ENCODE results near the gene DIO3. TPM values are rescaled to one million over a fixed set of nuclear protein-coding genes. Genes with fewer than 3 reads are reported as not detected.

Gene DIO3
- total RNA-seq, 2 experiments from 2014 or later = not detected

DNA sequence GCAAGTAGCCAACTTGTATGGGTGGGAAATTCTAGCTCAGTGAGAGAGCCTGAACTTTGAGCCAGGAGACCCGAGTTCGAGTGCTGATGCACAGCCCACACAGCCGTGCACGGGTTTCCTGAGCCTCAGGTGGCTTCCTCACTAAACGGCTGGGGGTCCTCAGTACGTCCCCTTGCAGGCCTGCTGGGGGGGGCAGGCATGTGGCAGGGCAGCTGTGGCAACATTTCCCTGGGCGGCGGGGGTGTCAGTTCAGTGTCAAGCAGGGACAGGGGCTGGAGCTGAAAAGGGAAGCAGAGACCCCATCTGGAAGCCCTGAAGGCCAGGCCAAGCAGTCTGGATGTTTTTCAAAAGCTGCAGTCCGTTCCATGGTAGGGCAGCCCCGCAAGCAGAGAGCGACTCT is 14.6 kb upstream of the DIO3 start:
- POLR2A ChIA-PET = no interaction called here

DNA sequence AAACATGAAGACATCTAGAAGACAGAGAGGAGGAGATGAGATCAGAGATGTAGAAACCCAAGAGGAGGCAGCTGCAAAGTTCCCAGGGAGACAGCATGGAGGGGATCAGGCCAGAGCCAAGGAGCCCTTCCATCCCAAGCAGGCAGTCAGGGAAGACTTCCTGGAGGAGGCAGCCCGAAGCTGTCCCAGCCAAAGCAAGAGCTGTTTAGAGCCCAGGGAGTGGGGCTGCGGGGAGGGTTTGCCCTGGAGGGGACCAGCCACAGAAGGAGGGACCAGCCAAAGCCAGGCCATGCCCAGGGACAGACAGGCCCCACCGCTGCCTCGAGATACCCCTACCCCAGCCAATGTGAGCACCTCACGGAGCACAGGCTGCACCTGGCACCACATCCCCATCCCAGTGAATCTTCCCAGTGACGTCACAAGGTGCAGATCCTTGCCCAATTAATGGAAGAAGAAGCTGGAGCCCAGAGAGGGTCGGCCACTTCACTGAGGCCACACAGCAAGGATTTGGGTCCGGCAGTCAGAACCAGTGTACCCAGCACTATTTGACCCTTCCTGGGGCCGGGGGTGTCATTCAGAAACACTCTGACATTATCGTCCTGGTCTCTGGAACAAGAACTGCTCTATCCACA is 14.1 kb upstream of the DIO3 start:
- intact Hi-C loops (cut with micrococcal nuclease; ENCODE audit: unreplicated experiment) = no loop called here
- BruUV-seq (replicated peaks) = no TSS peak
- TF ChIP-seq EZH2phosphoT487 (IDR thresholded peaks at IDR 0.05; ENCODE audit: borderline replicate concordance, low read depth, low read length) = no peak
- no peak for TF ChIP-seq CTCF (conservative IDR thresholded peaks at IDR 0.05; ENCODE audit: low read length)
- Histone ChIP-seq H3K9me2 (ENCODE audit: insufficient read depth, low read length) (no peaks in the 10 kb centered on the region), H3K9me3 (ENCODE audit: low read length) (no peaks in the 10 kb centered on the region), H3K4me3 (ENCODE audit: low read depth, low read length, poor library complexity, severe bottlenecking) (no peak overlapping the region), H3K4me2 (ENCODE audit: low read length) (no peak overlapping the region), H3K4me1 (ENCODE audit: insufficient read depth, low read length, poor library complexity, severe bottlenecking) (no peaks in the 10 kb centered on the region), H3K79me2 (ENCODE audit: insufficient read depth, low read depth, low read length) (no peaks in the 10 kb centered on the region), H3K36me3 (ENCODE audit: insufficient read depth, low read length) (no peaks in the 10 kb centered on the region), H4K20me1 (ENCODE audit: insufficient read depth, low read length) (no peaks in the 10 kb centered on the region), H3K27ac (ENCODE audit: low read depth, low read length, poor library complexity, severe bottlenecking) (no peak overlapping the region), H2AFZ (ENCODE audit: low read length) (no peak overlapping the region)
- ChIA-PET CTCF (ENCODE audit: unreplicated experiment) (no interaction called here), POLR2A (no interaction called here)
- no peak for DNase-seq (ENCODE audit: low spot score)

More for the DNA sequence above, 14.6 kb upstream of the DIO3 start:
- H3K36me3 ChIP-seq (ENCODE audit: insufficient read depth, low read length) = no peaks in the 10 kb centered on the region
- no peaks in the 10 kb centered on the region for H3K79me2 ChIP-seq (ENCODE audit: insufficient read depth, low read depth, low read length)
- intact Hi-C loops (cut with micrococcal nuclease; ENCODE audit: unreplicated experiment) = no loop called here
- H3K4me1 ChIP-seq (ENCODE audit: insufficient read depth, low read length, poor library complexity, severe bottlenecking) = no peaks in the 10 kb centered on the region
- no peak for DNase-seq (ENCODE audit: low spot score)
- H3K4me2 ChIP-seq (ENCODE audit: low read length) = no peak overlapping the region
- H3K9me3 ChIP-seq (ENCODE audit: low read length) = no peaks in the 10 kb centered on the region
- CTCF ChIA-PET (ENCODE audit: unreplicated experiment) = no interaction called here
- H3K27ac ChIP-seq (ENCODE audit: low read depth, low read length, poor library complexity, severe bottlenecking) = no peak overlapping the region
- TF ChIP-seq EZH2phosphoT487 (IDR thresholded peaks at IDR 0.05; ENCODE audit: borderline replicate concordance, low read depth, low read length) = no peak
- no peak for TF ChIP-seq CTCF (conservative IDR thresholded peaks at IDR 0.05; ENCODE audit: low read length)
- no peak overlapping the region for H2AFZ ChIP-seq (ENCODE audit: low read length)
- BruUV-seq (replicated peaks) = no TSS peak
- no peak overlapping the region for H3K4me3 ChIP-seq (ENCODE audit: low read depth, low read length, poor library complexity, severe bottlenecking)
- H4K20me1 ChIP-seq (ENCODE audit: insufficient read depth, low read length) = no peaks in the 10 kb centered on the region
- H3K9me2 ChIP-seq (ENCODE audit: insufficient read depth, low read length) = no peaks in the 10 kb centered on the region

DNA sequence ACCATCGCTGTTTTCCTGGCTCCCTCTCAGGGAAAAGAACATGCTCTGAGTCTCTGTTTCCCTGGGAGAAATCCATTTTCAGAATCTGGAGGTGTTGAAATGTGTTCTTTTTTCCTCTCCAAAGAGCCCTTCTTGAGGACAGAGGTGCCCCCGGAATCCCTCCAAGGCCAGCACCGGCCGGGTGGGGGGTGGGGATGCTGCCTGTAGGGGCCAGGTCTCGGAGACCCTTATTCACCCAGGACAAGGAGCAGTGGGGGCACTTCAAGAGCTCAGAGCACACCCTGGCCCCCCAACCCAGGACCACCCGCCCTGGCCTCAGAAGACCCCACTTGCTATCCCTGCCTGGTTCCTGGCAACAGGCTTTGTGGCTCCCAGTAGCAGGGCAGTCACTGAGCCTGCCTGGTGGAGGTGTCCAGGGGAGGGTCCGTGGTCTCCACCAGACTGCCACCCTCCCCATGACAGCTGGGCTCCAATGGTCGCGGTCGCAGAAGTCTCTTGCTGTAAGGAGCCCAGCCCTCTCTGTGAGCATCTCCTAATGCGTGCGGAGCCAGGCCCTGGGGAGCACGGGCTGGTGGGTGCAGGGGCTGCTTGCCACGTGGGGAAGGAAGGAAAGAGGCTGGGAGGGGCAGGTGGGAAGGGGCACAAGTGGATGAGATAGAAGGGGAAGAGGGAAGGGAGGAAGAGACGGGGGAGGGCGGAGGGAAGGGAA is 13.2 kb upstream of the DIO3 start:
- Histone ChIP-seq H3K9me3 (ENCODE audit: low read length) (no peaks in the 10 kb centered on the region), H3K4me2 (ENCODE audit: low read length) (no peak overlapping the region), H3K36me3 (ENCODE audit: insufficient read depth, low read length) (no peaks in the 10 kb centered on the region), H3K79me2 (ENCODE audit: insufficient read depth, low read depth, low read length) (no peaks in the 10 kb centered on the region), H4K20me1 (ENCODE audit: insufficient read depth, low read length) (no peaks in the 10 kb centered on the region), H3K4me1 (ENCODE audit: insufficient read depth, low read length, poor library complexity, severe bottlenecking) (no peaks in the 10 kb centered on the region), H3K9me2 (ENCODE audit: insufficient read depth, low read length) (no peaks in the 10 kb centered on the region), H3K4me3 (ENCODE audit: low read depth, low read length, poor library complexity, severe bottlenecking) (no peak overlapping the region), H3K27ac (ENCODE audit: low read depth, low read length, poor library complexity, severe bottlenecking) (no peak overlapping the region), H2AFZ (ENCODE audit: low read length) (no peak overlapping the region)
- intact Hi-C loops (cut with micrococcal nuclease; ENCODE audit: unreplicated experiment) = no loop called here
- no peak for DNase-seq (ENCODE audit: low spot score)
- CTCF ChIA-PET (ENCODE audit: unreplicated experiment) = no interaction called here
- TF ChIP-seq CTCF (conservative IDR thresholded peaks at IDR 0.05; ENCODE audit: low read length) = no peak
- TF ChIP-seq EZH2phosphoT487 (IDR thresholded peaks at IDR 0.05; ENCODE audit: borderline replicate concordance, low read depth, low read length) = no peak
- POLR2A ChIA-PET = interaction anchor here (0.7 kb wide), 1 partner anchor 21 kb away, joined by 3 read pairs; no protein-coding TSS in a partner anchor
- no TSS peak for BruUV-seq (replicated peaks)
